H9 (cell line): ENCODE results near the gene KCNIP4. TPM values are rescaled to one million over a fixed set of nuclear protein-coding genes. Genes with fewer than 3 reads are reported as not detected.
A peak's percentile ranks its signal among the peaks of the same experiment; 100 is the strongest.

Experiments used
- DNase-seq: peaks from one replicate; pipeline ENCODE4 v3.0.0-alpha.2; 2017
- H2AFZ ChIP-seq: one replicate; pipeline ENCODE4 v1.6.1; 2013; ENCODE audit warnings: mild to moderate bottlenecking, low read length, control low read depth, moderate library complexity
- H2AK5ac ChIP-seq: 2 replicates; pipeline ENCODE4 v1.6.1; 2013; ENCODE audit warnings: low read length, control low read depth, mixed read lengths; ENCODE audit not compliant: insufficient read length
- H2BK120ac ChIP-seq: one replicate; pipeline ENCODE4 v1.6.1; 2013; ENCODE audit warnings: low read depth, mild to moderate bottlenecking, low read length, control low read depth, inconsistent platforms; ENCODE audit not compliant: poor library complexity, severe bottlenecking
- H2BK12ac ChIP-seq: 2 replicates; pipeline ENCODE4 v1.6.1; 2013; ENCODE audit warnings: low read length, control low read depth, mixed read lengths, low read depth; ENCODE audit not compliant: insufficient read length
- H2BK15ac ChIP-seq: 2 replicates; pipeline ENCODE4 v1.6.1; 2013; ENCODE audit warnings: low read depth, low read length, control low read depth
- H2BK20ac ChIP-seq: one replicate; pipeline ENCODE4 v1.6.1; 2013; ENCODE audit warnings: low read depth, mild to moderate bottlenecking, low read length, control low read depth, inconsistent platforms; ENCODE audit not compliant: poor library complexity, severe bottlenecking
- H2BK5ac ChIP-seq: 2 replicates; pipeline ENCODE4 v1.6.1; 2013; ENCODE audit warnings: low read length, control low read depth, mixed read lengths; ENCODE audit not compliant: insufficient read length
- H3K14ac ChIP-seq: 2 replicates; pipeline ENCODE4 v1.6.1; 2013; ENCODE audit warnings: low read length, control low read depth; ENCODE audit not compliant: insufficient read depth
- H3K18ac ChIP-seq: 2 replicates; pipeline ENCODE4 v1.6.1; 2013; ENCODE audit warnings: low read depth, mild to moderate bottlenecking, mixed read lengths, low read length, control low read depth; ENCODE audit not compliant: insufficient read length
- H3K23ac ChIP-seq: 2 replicates; pipeline ENCODE4 v1.6.1; 2013; ENCODE audit warnings: low read length, control low read depth, mixed read lengths, low read depth; ENCODE audit not compliant: insufficient read length
- H3K23me2 ChIP-seq: 2 replicates; pipeline ENCODE4 v1.6.1; 2013; ENCODE audit warnings: low read depth, mild to moderate bottlenecking, mixed read lengths, low read length, control low read depth; ENCODE audit not compliant: insufficient read length, poor library complexity, severe bottlenecking
- H3K27ac ChIP-seq: 2 replicates; pipeline ENCODE4 v1.5.1; 2013; ENCODE audit warnings: low read length, control low read depth, mixed read lengths, low read depth; ENCODE audit not compliant: insufficient read length
- H3K27me3 ChIP-seq: 2 replicates; pipeline ENCODE4 v1.6.1; 2013; ENCODE audit warnings: low read length, control low read depth, inconsistent platforms; ENCODE audit not compliant: insufficient read depth
- H3K4ac ChIP-seq: 2 replicates; pipeline ENCODE4 v1.6.1; 2013; ENCODE audit warnings: low read depth, mild to moderate bottlenecking, control low read depth, inconsistent platforms, low read length, moderate library complexity
- H3K4me1 ChIP-seq: 2 replicates; pipeline ENCODE4 v1.6.1; 2013; ENCODE audit warnings: low read length, control low read depth, inconsistent platforms; ENCODE audit not compliant: insufficient read depth
- H3K4me2 ChIP-seq: 2 replicates; pipeline ENCODE4 v1.6.1; 2013; ENCODE audit warnings: low read length, control low read depth, mixed read lengths; ENCODE audit not compliant: insufficient read length, insufficient read depth
- H3K56ac ChIP-seq: 2 replicates; pipeline ENCODE4 v1.6.1; 2013; ENCODE audit warnings: low read depth, mild to moderate bottlenecking, mixed read lengths, low read length, control low read depth; ENCODE audit not compliant: insufficient read length
- H3K79me1 ChIP-seq: 2 replicates; pipeline ENCODE4 v1.6.1; 2013; ENCODE audit warnings: low read depth, mild to moderate bottlenecking, moderate library complexity, low read length, control low read depth, inconsistent platforms; ENCODE audit not compliant: insufficient read depth, poor library complexity, severe bottlenecking
- H3K79me2 ChIP-seq: 2 replicates; pipeline ENCODE4 v1.6.1; 2013; ENCODE audit warnings: low read length, control low read depth, inconsistent platforms; ENCODE audit not compliant: insufficient read depth
- H3K9ac ChIP-seq: 2 replicates; pipeline ENCODE4 v1.6.1; 2013; ENCODE audit warnings: low read length, control low read depth, mixed read lengths; ENCODE audit not compliant: insufficient read length; ENCODE audit errors: extremely low read depth
- H3K9me3 ChIP-seq: one replicate; pipeline ENCODE4 v1.6.1; 2013; ENCODE audit warnings: low read depth, low read length, inconsistent platforms; ENCODE audit not compliant: control insufficient read depth
- H3T11ph ChIP-seq: one replicate; pipeline ENCODE4 v1.6.1; 2013; ENCODE audit warnings: mild to moderate bottlenecking, low read length, control low read depth, inconsistent platforms
- H4K20me1 ChIP-seq: one replicate; pipeline ENCODE4 v1.6.1; 2013; ENCODE audit not compliant: control insufficient read depth, insufficient read length, insufficient read depth
- H4K5ac ChIP-seq: 2 replicates; pipeline ENCODE4 v1.6.1; 2013; ENCODE audit warnings: low read depth, mild to moderate bottlenecking, mixed read lengths, low read length, control low read depth; ENCODE audit not compliant: insufficient read length
- H4K8ac ChIP-seq: replicated peaks from 2 replicates; pipeline ENCODE4 v1.6.1; 2013; ENCODE audit warnings: low read length, control low read depth, mixed read lengths, low read depth; ENCODE audit not compliant: insufficient read length
- H4K91ac ChIP-seq: 2 replicates; pipeline ENCODE4 v1.6.1; 2013; ENCODE audit warnings: low read depth, mild to moderate bottlenecking, moderate library complexity, mixed read lengths, low read length, control low read depth; ENCODE audit not compliant: insufficient read length
- H3K27ac Mint-ChIP-seq, 3 experiments: 2 replicates in 2 of 3; 3 replicates in 1 of 3; pipeline ENCODE4 v1.8.0; 2020 to 2021; ENCODE audit warnings: mixed read lengths in 3 of 3, mild to moderate bottlenecking in 1 of 3, moderate library complexity in 1 of 3
- H3K27me3 Mint-ChIP-seq: 2 replicates; pipeline ENCODE4 v1.8.0; 2021; ENCODE audit warnings: low read depth, mild to moderate bottlenecking, moderate library complexity, mixed read lengths
- H3K36me3 Mint-ChIP-seq, 3 experiments: 2 replicates in 2 of 3; 3 replicates in 1 of 3; pipeline ENCODE4 v1.8.0; 2020 to 2021; ENCODE audit warnings: low read depth in 3 of 3, mixed read lengths in 3 of 3; ENCODE audit not compliant: insufficient read depth in 1 of 3
- H3K4me1 Mint-ChIP-seq, 2 experiments: 2 replicates each; pipeline ENCODE4 v1.8.0; 2020; ENCODE audit warnings: mixed read lengths in 2 of 2
- H3K4me3 Mint-ChIP-seq, 2 experiments: 2 replicates in 1 of 2; 3 replicates in 1 of 2; pipeline ENCODE4 v1.8.0; 2020 to 2021; ENCODE audit warnings: mild to moderate bottlenecking in 2 of 2, mixed read lengths in 2 of 2, moderate library complexity in 1 of 2
- H3K9me3 Mint-ChIP-seq, 2 experiments: 2 replicates in 1 of 2; 3 replicates in 1 of 2; pipeline ENCODE4 v1.8.0; 2020; ENCODE audit warnings: mild to moderate bottlenecking in 2 of 2, mixed read lengths in 2 of 2, moderate library complexity in 1 of 2
- CTCF ChIP-seq: fragments of 200-600 bp; sonication (generic); conservative IDR thresholded peaks from 3 replicates; pipeline ENCODE4 v1.8.0; 2021; ENCODE audit warnings: antibody characterized with exemption, mild to moderate bottlenecking
- WGBS: extraction: QIAGEN DNeasy Blood & Tissue Kit; methylation state at CpG from one replicate; pipeline ENCODE4 v1.1.7; 2013; ENCODE audit warnings: missing lambda C conversion rate, low lambda C conversion rate, mixed read lengths; ENCODE audit not compliant: insufficient read length; ENCODE audit errors: extremely low coverage; 5-methylcytosine and 5-hydroxymethylcytosine counted together
- total RNA-seq: library from RNA; stranded (reverse); gene quantifications from 2 replicates; pipeline ENCODE4 v1.2.1, GENCODE V29; 2021

The KCNIP4 gene
- total RNA-seq, 1 experiment from 2014 or later: not detected

DNA sequence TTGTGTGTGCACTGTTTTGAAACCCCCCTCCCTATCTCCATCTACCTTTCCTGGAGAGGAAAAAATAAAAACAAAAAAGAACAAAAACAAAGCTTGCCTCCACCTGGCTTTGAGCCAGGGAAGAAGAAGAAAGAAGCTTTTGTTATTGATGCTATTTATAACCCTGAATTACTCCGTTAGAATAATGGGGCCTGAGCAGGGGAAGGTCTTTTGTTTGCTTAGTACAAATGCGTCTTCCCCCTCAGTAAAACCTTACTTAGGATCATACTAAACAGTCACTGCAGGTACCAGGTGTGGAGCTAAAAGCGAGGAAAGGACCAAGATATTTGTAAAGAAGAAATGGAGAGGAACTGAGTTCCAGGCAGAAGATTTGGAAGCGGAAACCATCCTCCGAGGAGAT lies 352.1 kb downstream of the KCNIP4 start:
- Histone ChIP-seq H3K79me1 (no peaks in the 10 kb centered on the region), H2BK12ac (no peak overlapping the region), H3T11ph (peak overlapping the region; percentile 37), H3K9ac (no peak overlapping the region), H4K91ac (no peak overlapping the region), H3K14ac (peak overlapping the region; percentile 75; the same call in 1 of the 2 replicates), H2AFZ (no peak overlapping the region), H2BK120ac (no peak overlapping the region), H3K27ac (peak overlapping the region; percentile 77), H2AK5ac (no peak overlapping the region), H4K8ac (no peak overlapping the region), H3K4me1 (peaks cover 6% of the 10 kb centered on the region; the same call in 1 of the 2 replicates), H3K4ac (no peak overlapping the region), H4K20me1 (no peaks in the 10 kb centered on the region), H3K9me3 (no peaks in the 10 kb centered on the region), H3K18ac (no peak overlapping the region), H3K27me3 (no peaks in the 10 kb centered on the region), H3K56ac (no peak overlapping the region), H2BK5ac (no peak overlapping the region), H3K79me2 (no peaks in the 10 kb centered on the region), H3K23ac (no peak overlapping the region), H2BK15ac (no peak overlapping the region), H3K23me2 (no peaks in the 10 kb centered on the region), H4K5ac (no peak overlapping the region), H2BK20ac (no peak overlapping the region), H3K4me2 (peak overlapping the region; percentile 42)
- no peak for TF ChIP-seq CTCF
- no peaks in the 10 kb centered on the region for H3K27me3 Mint-ChIP-seq
- H3K36me3 Mint-ChIP-seq: no peaks in the 10 kb centered on the region; a peak in 2 of 7 replicates
- WGBS: no CpG with 5 or more reads among the region's 5 CpGs
- peaks cover 26 to 43% of the 10 kb centered on the region in 2 experiments for H3K4me1 Mint-ChIP-seq
- no peak for DNase-seq
- peaks cover 0 to 3% of the 10 kb centered on the region in 2 experiments; a peak in 2 of 5 replicates for H3K9me3 Mint-ChIP-seq
- peak overlapping the region; percentile 26 to 98 (median 40); a peak in 5 of 7 replicates for H3K27ac Mint-ChIP-seq
- no peak overlapping the region for H3K4me3 Mint-ChIP-seq
